ENCODE results near the gene CDK18.

GRCh38 chr1:205492201-205492667 lies 12.2 kb upstream of the CDK18 start:
- no peak for TF ChIP-seq CTCF (IDR thresholded peaks at IDR 0.05; ENCODE audit: poor library complexity, severe bottlenecking)
- no peak for TF ChIP-seq TAF1 (IDR thresholded peaks at IDR 0.05; ENCODE audit: low read depth)
- TF ChIP-seq EP300 (conservative IDR thresholded peaks at IDR 0.05; ENCODE audit: poor library complexity, severe bottlenecking) = no peak
- no peak for TF ChIP-seq SMC3 (conservative IDR thresholded peaks at IDR 0.05; ENCODE audit: poor library complexity)
- no peak for TF ChIP-seq POLR2AphosphoS5 (IDR thresholded peaks at IDR 0.05)
- TF ChIP-seq EZH2 (IDR thresholded peaks at IDR 0.05; ENCODE audit: borderline replicate concordance, insufficient read depth, low read length, poor library complexity, severe bottlenecking) = no peak
- TF ChIP-seq RAD21 (conservative IDR thresholded peaks at IDR 0.05) = no peak
- no peak for TF ChIP-seq MXI1 (conservative IDR thresholded peaks at IDR 0.05; ENCODE audit: poor library complexity, severe bottlenecking)

All from neural cell (in vitro differentiated cells).